Measurements from ENCODE around the gene CDH1.

CDH1 gene

DNA sequence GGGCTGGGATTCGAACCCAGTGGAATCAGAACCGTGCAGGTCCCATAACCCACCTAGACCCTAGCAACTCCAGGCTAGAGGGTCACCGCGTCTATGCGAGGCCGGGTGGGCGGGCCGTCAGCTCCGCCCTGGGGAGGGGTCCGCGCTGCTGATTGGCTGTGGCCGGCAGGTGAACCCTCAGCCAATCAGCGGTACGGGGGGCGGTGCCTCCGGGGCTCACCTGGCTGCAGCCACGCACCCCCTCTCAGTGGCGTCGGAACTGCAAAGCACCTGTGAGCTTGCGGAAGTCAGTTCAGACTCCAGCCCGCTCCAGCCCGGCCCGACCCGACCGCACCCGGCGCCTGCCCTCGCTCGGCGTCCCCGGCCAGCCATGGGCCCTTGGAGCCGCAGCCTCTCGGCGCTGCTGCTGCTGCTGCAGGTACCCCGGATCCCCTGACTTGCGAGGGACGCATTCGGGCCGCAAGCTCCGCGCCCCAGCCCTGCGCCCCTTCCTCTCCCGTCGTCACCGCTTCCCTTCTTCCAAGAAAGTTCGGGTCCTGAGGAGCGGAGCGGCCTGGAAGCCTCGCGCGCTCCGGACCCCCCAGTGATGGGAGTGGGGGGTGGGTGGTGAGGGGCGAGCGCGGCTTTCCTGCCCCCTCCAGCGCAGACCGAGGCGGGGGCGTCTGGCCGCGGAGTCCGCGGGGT lies at the start of gene CDH1:
CDH1 (plus strand) TSS at position 247 of the 684 bp plus-strand sequence; CDS start at position 371, 124 bp downstream.
- Histone ChIP-seq H3K4me1 (ENCODE audit: control insufficient read depth, insufficient read depth, low read length) (no peaks in the 10 kb centered on the region), H3K36me3 (ENCODE audit: control insufficient read depth, insufficient read depth, low read length) (no peaks in the 10 kb centered on the region), H3K27me3 (ENCODE audit: control insufficient read depth, insufficient read depth, low read length) (peaks cover 2% of the 10 kb centered on the region), H3K27ac (ENCODE audit: low read depth, low read length) (no peak within 1 kb of the TSS), H3K9ac (ENCODE audit: low read length) (peak within 1 kb of the TSS; percentile 21), H3K4me3 (ENCODE audit: low read length) (peak within 1 kb of the TSS; percentile 70)

DNA sequence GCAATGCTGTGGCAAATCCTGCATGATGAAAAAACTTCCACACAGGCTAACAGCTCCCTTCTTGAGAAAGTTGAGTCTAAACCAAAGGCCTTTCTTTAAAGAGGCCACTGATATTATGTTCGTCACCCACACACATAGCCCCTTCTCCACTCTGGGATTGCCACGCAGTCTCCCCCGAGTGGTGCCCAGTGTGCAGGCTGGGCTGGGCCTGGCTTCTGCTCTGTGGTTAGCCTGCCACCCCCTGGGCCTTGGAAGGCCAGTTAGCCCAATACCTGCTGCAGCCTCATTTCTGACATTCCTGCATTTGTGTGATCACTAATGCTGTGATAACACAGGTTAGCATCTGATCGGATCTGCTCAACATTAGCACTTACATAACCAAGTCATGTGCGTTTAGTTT lies 47.2 kb upstream of the CDH1 start:
- Histone ChIP-seq H3K4me3 (ENCODE audit: low read length) (no peak overlapping the region), H3K27me3 (ENCODE audit: control insufficient read depth, insufficient read depth, low read length) (no peaks in the 10 kb centered on the region), H3K9ac (ENCODE audit: low read length) (no peak overlapping the region), H3K27ac (ENCODE audit: low read depth, low read length) (no peak overlapping the region), H3K4me1 (ENCODE audit: control insufficient read depth, insufficient read depth, low read length) (no peaks in the 10 kb centered on the region), H3K36me3 (ENCODE audit: control insufficient read depth, insufficient read depth, low read length) (no peaks in the 10 kb centered on the region)

DNA sequence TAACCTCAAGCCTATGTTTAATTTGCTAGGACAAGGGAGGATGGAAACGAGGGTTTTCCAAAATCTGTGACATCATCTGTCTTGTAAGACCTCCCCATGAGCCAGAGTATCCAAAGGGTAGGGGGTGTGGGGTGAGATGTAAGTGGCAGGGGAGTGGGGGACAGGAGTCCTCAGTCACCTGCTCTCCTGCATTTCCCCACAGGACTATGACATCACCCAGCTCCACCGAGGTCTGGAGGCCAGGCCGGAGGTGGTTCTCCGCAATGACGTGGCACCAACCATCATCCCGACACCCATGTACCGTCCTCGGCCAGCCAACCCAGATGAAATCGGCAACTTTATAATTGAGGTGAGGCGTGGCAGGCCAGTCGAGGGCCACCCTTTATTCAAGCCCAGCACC lies 41.5 kb upstream of the CDH1 start:
- Histone ChIP-seq H3K9ac (ENCODE audit: low read length) (no peak overlapping the region), H3K4me1 (ENCODE audit: control insufficient read depth, insufficient read depth, low read length) (no peaks in the 10 kb centered on the region), H3K4me3 (ENCODE audit: low read length) (no peak overlapping the region), H3K27me3 (ENCODE audit: control insufficient read depth, insufficient read depth, low read length) (no peaks in the 10 kb centered on the region), H3K27ac (ENCODE audit: low read depth, low read length) (no peak overlapping the region), H3K36me3 (ENCODE audit: control insufficient read depth, insufficient read depth, low read length) (no peaks in the 10 kb centered on the region)

DNA sequence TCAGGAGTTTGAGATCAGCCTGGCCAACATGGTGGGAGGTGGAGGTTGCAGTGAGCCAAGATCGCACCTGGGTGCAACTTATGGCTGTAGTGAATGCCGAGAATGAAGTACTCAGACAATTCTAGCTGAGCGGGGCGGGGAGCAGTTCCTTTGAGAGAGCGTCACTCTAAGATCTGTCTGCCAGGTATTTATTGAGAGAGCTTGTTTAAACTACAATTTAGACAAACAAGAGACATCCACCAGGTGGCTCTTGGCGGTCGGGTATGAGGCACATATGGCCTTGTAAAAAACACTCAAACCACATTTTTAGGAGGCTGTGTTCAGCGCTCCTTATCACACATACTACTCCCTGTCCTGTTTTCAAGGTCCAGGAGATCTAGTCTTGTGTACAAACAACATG lies 40.6 kb upstream of the CDH1 start:
- no peaks in the 10 kb centered on the region for H3K4me1 ChIP-seq (ENCODE audit: control insufficient read depth, insufficient read depth, low read length)
- H3K27ac ChIP-seq (ENCODE audit: low read depth, low read length): no peak overlapping the region
- no peak overlapping the region for H3K9ac ChIP-seq (ENCODE audit: low read length)
- no peaks in the 10 kb centered on the region for H3K36me3 ChIP-seq (ENCODE audit: control insufficient read depth, insufficient read depth, low read length)
- H3K27me3 ChIP-seq (ENCODE audit: control insufficient read depth, insufficient read depth, low read length): no peaks in the 10 kb centered on the region
- no peak overlapping the region for H3K4me3 ChIP-seq (ENCODE audit: low read length)

DNA sequence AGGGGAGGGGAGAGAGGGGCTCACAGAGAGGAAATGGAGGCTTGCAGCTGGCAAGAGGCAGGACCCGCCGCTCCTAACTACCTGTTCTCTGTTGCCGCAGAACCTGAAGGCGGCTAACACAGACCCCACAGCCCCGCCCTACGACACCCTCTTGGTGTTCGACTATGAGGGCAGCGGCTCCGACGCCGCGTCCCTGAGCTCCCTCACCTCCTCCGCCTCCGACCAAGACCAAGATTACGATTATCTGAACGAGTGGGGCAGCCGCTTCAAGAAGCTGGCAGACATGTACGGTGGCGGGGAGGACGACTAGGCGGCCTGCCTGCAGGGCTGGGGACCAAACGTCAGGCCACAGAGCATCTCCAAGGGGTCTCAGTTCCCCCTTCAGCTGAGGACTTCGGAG lies 39.0 kb upstream of the CDH1 start:
- Histone ChIP-seq H3K27me3 (ENCODE audit: control insufficient read depth, insufficient read depth, low read length) (no peaks in the 10 kb centered on the region), H3K36me3 (ENCODE audit: control insufficient read depth, insufficient read depth, low read length) (no peaks in the 10 kb centered on the region), H3K9ac (ENCODE audit: low read length) (no peak overlapping the region), H3K4me1 (ENCODE audit: control insufficient read depth, insufficient read depth, low read length) (no peaks in the 10 kb centered on the region), H3K27ac (ENCODE audit: low read depth, low read length) (no peak overlapping the region), H3K4me3 (ENCODE audit: low read length) (no peak overlapping the region)

DNA sequence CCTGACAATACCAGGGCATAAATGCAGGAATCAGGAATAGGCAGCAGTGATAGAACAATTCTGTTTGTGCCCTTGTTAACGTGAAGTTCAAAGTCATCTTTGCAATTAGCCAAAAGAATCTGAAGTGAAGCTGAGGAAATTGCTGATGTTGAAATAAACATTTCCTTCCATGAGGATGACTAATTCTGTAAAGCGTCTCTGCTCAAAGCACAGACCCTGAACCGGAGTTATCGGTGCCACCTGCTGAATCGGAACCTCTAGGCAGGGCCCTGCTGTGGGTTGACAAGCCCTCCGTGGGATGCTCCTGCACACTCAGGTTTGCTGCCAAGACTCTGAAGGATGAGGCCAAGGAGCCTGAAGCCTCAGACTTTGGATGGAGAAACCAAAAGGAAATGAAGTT lies 37.0 kb upstream of the CDH1 start:
- H3K36me3 ChIP-seq (ENCODE audit: control insufficient read depth, insufficient read depth, low read length): no peaks in the 10 kb centered on the region
- no peak overlapping the region for H3K27ac ChIP-seq (ENCODE audit: low read depth, low read length)
- no peak overlapping the region for H3K4me3 ChIP-seq (ENCODE audit: low read length)
- no peaks in the 10 kb centered on the region for H3K4me1 ChIP-seq (ENCODE audit: control insufficient read depth, insufficient read depth, low read length)
- no peaks in the 10 kb centered on the region for H3K27me3 ChIP-seq (ENCODE audit: control insufficient read depth, insufficient read depth, low read length)
- no peak overlapping the region for H3K9ac ChIP-seq (ENCODE audit: low read length)

DNA sequence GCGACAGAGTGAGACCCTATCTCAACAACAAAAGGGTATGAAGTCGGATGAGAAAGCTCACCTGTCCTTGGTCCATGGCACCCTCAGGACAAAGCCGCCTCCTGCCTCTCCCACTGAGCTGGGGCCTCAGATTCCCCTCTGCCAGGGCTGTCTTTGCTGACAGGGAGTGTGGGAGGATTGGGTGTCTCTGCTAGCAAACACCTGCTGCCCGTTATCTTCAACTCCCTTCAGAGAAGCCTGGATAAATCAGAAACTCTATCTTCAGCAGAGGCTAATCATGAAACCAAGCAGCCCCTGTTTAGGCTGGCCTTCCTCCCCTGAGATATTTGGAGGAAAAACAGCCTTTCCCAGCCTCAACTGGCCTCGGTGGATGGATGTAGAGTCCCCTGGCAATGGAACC lies 36.3 kb upstream of the CDH1 start:
- no peak overlapping the region for H3K4me3 ChIP-seq (ENCODE audit: low read length)
- H3K4me1 ChIP-seq (ENCODE audit: control insufficient read depth, insufficient read depth, low read length): no peaks in the 10 kb centered on the region
- H3K27ac ChIP-seq (ENCODE audit: low read depth, low read length): no peak overlapping the region
- H3K27me3 ChIP-seq (ENCODE audit: control insufficient read depth, insufficient read depth, low read length): no peaks in the 10 kb centered on the region
- no peak overlapping the region for H3K9ac ChIP-seq (ENCODE audit: low read length)
- no peaks in the 10 kb centered on the region for H3K36me3 ChIP-seq (ENCODE audit: control insufficient read depth, insufficient read depth, low read length)

DNA sequence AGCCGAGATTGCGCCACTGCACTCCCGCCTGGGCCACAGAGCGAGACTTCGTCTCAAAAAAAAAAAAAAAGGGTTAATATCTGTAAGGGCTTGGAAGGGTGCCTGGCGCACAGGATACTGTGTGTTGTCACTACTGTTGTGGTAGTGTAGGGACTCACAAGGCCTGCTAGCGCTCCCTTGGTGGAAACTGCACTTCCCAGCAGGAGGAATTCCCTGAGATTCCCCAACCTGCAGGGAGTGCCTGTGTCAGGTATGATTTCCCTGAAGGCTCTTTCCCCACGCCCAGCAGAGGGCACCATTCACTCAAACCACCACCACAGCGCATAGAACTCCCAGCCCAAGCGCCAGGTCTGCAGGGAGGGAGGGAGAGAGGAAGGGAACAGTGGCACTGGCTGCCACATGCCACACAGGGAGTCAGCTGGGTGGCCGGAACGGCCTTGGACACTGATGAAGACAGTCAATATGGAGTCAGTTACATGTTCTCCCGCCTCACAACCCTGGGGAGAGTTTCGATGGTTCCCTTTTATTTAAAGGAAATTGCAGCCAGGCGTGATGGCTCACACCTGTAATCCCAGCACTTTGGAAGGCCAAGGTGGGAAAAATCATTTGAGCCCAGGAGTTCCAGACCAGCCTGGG lies 32.7 kb upstream of the CDH1 start:
- Histone ChIP-seq H3K27ac (ENCODE audit: low read depth, low read length) (no peak overlapping the region), H3K9ac (ENCODE audit: low read length) (no peak overlapping the region), H3K36me3 (ENCODE audit: control insufficient read depth, insufficient read depth, low read length) (no peaks in the 10 kb centered on the region), H3K4me1 (ENCODE audit: control insufficient read depth, insufficient read depth, low read length) (no peaks in the 10 kb centered on the region), H3K4me3 (ENCODE audit: low read length) (no peak overlapping the region), H3K27me3 (ENCODE audit: control insufficient read depth, insufficient read depth, low read length) (no peaks in the 10 kb centered on the region)

DNA sequence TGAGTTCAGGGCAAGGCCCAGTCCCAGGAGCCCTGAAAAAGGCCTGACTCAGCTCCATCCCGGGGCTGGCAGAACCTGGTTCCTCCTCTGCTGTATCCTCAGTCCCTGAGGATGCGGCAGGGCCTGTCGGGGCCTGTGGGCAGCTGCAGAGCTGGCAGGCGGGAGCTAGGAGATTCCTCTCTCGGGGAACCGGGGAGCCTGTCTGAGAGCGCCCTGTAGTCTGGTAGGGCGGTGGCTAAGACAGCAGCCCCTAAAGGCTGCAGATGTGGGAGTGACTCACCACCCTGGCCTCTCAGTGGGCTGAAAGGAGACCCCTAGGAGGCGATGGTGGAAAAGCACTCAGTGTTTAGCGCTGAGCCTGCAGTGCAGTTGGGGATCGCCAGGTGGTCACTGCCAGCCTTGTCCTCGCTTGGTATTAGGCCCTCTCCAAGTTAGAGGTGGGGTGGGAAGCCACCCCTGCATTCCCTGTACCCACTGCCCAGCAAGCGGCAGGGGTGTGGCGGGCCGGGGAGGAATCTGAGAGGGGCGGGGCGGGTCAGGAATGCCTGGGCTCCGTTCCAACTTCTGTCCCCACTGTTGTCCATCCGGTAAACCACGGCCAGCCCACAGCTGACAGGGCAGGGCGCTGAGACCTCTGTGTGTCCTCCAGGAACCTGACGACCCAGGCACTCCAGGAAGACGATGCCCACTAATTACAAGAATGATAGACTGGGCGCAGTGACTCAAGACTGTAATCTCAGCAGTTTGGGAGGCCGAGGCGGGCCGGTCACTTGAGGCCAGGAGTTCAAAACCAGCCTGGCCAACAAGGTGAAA lies 29.5 kb upstream of the CDH1 start:
- no peak overlapping the region for H3K4me3 ChIP-seq (ENCODE audit: low read length)
- H3K4me1 ChIP-seq (ENCODE audit: control insufficient read depth, insufficient read depth, low read length): no peaks in the 10 kb centered on the region
- no peaks in the 10 kb centered on the region for H3K27me3 ChIP-seq (ENCODE audit: control insufficient read depth, insufficient read depth, low read length)
- no peak overlapping the region for H3K9ac ChIP-seq (ENCODE audit: low read length)
- H3K36me3 ChIP-seq (ENCODE audit: control insufficient read depth, insufficient read depth, low read length): no peaks in the 10 kb centered on the region
- no peak overlapping the region for H3K27ac ChIP-seq (ENCODE audit: low read depth, low read length)

DNA sequence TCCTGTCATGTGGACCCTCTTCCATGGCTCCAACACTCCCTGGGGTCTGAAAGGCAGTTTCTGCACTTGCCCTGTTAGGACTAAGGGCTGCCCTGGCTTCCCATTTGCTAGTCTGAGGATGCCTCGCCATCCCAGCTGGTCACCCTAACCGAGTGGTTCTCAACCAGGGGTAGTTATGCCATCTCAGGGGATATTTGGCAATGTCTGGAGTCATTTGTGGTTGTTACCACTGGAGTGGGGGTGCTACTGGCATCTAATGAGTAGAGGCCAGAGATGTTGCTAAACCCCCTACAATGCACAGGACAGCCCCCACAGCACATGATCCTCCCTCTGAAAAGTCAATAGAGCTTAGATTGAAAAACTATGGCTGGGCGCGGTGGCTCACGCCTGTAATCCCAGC lies 26.9 kb upstream of the CDH1 start:
- no peaks in the 10 kb centered on the region for H3K4me1 ChIP-seq (ENCODE audit: control insufficient read depth, insufficient read depth, low read length)
- no peaks in the 10 kb centered on the region for H3K36me3 ChIP-seq (ENCODE audit: control insufficient read depth, insufficient read depth, low read length)
- H3K27ac ChIP-seq (ENCODE audit: low read depth, low read length): no peak overlapping the region

DNA sequence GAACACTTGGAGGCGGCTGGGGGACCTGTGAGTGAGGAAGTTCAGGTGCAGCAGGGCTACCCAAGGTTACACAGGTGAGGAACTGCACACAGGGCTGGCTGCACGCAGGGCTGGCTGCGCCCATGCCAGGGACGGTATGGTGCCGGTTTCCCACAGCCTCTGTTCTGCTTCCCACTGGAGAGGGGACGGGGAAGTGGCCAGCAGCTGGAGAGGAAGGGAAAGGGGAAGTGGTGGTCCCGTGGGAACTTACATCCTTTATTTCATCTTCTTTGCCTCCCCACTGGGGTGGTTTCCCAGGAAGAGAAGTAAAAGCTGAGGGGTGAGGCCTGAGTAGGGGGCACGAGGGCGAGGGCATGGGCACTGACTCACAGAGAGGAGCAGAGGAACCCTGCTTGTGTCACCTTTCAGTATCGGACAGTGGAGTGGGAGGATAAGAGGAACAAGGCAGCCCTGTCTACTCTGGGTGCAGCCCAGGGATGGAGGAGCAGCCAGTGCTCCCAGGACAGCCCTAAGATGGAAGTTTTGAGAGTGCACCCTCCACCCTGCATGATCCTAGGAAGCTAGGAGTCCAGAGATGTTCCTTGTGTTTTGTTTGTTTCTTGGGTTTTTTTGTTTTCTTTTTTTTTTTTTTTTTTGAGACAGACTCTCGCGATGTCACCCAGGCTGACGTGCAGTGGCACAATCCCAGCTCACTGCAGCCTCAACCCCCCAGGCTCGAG lies 25.5 kb upstream of the CDH1 start:
- H3K36me3 ChIP-seq (ENCODE audit: control insufficient read depth, insufficient read depth, low read length): no peaks in the 10 kb centered on the region
- H3K9ac ChIP-seq (ENCODE audit: low read length): no peak overlapping the region
- no peaks in the 10 kb centered on the region for H3K4me1 ChIP-seq (ENCODE audit: control insufficient read depth, insufficient read depth, low read length)
- no peak overlapping the region for H3K27ac ChIP-seq (ENCODE audit: low read depth, low read length)
- H3K27me3 ChIP-seq (ENCODE audit: control insufficient read depth, insufficient read depth, low read length): no peaks in the 10 kb centered on the region
- H3K4me3 ChIP-seq (ENCODE audit: low read length): no peak overlapping the region

More for the DNA sequence above, 26.9 kb upstream of the CDH1 start:
- H3K4me3 ChIP-seq (ENCODE audit: low read length): no peak overlapping the region
- no peak overlapping the region for H3K9ac ChIP-seq (ENCODE audit: low read length)
- no peaks in the 10 kb centered on the region for H3K27me3 ChIP-seq (ENCODE audit: control insufficient read depth, insufficient read depth, low read length)

DNA sequence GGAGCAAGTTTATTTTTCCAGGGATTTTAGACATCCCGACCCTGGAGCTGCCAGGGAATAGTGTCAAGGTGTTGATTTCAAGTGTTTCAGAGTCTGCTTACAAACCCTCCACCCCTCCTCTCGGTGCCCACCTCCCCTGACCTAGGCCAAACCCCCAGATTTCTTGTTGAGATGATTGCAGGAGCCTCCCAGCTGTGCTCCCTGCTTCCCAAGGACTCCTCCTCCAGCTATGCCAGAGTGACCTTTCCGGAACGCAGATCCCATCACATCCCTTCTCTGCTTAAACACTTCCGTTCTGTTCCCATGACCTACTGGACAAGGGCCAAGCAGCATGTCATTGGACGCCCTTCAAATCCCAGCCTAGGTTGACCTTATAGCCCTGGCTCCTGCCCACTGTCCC lies 23.7 kb upstream of the CDH1 start:
- Histone ChIP-seq H3K27ac (ENCODE audit: low read depth, low read length) (no peak overlapping the region), H3K27me3 (ENCODE audit: control insufficient read depth, insufficient read depth, low read length) (no peaks in the 10 kb centered on the region), H3K4me3 (ENCODE audit: low read length) (no peak overlapping the region), H3K36me3 (ENCODE audit: control insufficient read depth, insufficient read depth, low read length) (no peaks in the 10 kb centered on the region), H3K9ac (ENCODE audit: low read length) (no peak overlapping the region), H3K4me1 (ENCODE audit: control insufficient read depth, insufficient read depth, low read length) (no peaks in the 10 kb centered on the region)

Data from rectal smooth muscle tissue (tissue), 1 donor.